Hematopoietic multipotent progenitor cell treated with erythropoietin and hydrocortisone succinate and interleukin-3 and kit ligand, for 8 days (in vitro differentiated cells): Measurements from ENCODE around the gene TOX3.

Experiments
- DNase-seq: peaks from one replicate; pipeline ENCODE4 v3.0.0-alpha.2; 2015

The TOX3 gene

DNA sequence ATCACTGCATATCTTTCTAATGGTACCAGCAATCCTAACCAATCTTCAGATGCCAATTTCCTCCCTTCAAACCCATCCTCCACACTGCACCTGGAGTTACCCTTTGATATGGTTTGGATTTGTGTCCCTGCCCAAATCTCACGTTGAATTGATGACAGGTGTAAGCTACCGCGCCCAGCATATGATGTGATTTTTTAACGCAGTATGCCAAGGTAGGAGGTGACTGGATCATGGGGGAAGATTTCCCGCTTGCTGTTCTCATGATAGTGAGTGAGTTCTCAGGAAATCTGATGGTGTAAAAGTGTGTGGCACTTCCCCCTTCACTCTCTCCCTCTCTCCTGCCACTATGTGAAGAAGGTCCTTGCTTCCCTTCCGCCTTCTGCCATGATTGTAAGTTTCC, 57.0 kb downstream of the TOX3 start:
- DNase-seq = no peak

DNA sequence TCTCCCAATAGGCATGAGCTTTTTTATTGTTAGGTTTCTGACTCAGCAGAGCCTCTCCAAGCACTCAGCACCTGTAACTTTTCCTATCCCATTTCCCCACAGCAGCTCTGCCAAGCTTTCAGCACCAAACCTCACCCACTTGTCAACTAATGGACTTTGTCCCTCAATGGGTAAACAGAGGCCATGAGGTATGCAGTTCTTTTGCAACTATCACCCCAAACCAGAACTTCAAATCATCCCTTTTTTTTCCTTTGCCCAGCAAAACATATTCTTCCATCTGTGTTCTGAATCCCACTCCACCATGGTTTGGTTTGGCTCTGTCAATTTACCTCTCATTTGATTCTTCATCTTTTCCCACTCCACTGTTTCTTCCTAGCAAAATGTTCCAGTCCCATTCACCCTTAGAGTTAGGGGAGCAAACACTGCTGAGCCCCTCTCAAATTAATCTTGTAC, 58.1 kb downstream of the TOX3 start:
- no peak for DNase-seq

DNA sequence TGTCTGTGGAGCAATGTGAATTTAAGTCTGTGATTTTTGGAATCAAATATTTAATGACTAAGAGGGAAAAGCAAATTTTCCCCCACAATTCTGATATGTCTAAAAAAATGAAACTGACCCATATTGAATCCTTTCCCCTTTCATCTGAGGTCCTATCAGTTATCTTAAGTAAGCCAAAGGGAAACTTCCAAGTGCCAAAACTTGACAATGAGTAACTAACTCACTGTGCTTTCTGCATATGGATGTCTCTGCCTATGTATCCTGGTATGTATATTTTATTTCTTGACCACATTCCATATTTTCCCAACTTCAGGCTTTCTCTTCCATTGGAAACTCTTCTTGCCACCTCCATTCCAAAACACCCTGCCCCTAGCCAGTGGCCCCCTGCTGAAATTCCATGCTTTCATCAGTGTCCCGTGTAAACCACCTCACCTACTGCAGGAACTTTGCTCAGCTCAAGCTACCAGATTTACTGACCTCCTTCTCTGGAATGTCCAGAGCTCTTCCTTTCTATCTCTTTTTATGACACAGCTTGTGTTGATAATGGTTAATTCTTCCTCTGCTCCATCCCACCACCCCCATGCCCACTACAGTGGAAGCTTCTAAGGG, 59.0 kb downstream of the TOX3 start:
- no peak for DNase-seq

DNA sequence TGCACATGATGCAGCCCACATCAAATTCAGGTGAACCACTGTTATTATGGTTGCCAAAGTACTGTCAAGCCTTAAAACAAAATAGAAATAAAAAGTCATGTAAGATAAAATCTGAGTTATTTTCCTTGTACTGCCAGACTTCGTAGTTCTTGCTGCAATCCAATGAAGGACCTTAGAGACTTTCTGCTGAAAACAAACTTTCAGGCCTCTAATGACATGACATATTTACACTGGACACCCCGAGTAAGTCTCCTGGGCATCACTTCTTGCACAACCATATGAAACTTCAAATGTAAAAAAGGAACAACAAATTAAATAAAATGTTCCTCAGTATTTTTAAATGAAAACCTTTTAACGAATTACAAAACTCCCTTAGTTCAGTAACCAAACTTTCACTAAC, 66.7 kb downstream of the TOX3 start:
- no peak for DNase-seq

DNA sequence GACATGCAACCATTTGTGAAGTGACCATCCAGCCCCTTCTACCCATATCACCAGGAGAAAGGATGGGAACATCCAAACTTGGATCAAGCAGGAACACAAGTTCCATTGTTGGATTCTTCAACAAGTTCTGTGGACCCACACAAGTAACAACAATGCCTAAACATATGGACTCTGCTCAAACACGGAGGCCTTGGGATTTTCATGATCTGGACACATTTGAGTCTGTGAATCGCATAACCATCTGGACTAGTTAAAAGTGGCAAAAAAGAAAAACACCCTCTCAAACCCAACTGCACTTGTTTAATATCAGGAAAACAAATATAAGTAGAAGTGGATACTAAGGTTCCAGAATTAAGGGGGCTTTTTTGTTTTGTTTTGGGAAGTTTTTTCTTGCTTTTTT, 70.8 kb downstream of the TOX3 start:
- no peak for DNase-seq

DNA sequence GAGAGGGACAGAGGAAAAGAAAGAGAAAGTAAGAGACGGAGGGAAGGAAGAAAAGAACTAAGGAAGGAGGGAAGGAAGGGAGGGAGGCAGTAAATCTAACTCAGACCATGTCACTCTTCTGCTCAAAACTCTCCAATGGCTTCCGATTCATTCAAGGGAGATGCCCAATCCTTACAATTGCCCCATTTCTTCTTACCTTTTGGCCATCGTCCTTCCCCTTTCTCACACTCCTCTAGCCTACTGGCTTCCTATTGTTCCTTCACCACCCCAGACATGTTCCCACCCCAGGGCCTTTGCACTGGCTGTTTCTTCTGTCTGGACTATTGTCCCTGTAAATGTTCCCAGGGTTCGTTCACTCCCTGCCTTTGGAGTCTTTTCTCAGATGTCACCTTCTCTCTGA, 72.3 kb downstream of the TOX3 start:
- DNase-seq = no peak

DNA sequence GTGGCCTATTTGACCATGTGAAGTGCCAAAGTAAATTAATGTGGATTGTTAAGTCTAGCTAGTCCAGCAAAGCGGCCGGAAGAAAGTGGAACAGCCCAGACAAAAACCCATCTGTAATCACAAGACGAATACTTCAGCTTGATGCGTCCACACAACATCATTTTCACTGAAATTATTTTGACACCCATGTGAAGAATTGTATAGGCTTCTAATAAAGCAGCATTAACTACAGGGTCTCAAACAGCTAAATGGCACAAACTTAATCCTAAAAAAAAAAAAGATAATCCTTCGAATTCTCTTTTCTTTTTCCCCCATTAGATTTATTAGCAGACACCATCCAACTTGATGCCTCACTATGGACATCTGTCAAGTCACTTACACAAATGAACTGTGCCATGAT, 73.8 kb downstream of the TOX3 start:
- DNase-seq = no peak

DNA sequence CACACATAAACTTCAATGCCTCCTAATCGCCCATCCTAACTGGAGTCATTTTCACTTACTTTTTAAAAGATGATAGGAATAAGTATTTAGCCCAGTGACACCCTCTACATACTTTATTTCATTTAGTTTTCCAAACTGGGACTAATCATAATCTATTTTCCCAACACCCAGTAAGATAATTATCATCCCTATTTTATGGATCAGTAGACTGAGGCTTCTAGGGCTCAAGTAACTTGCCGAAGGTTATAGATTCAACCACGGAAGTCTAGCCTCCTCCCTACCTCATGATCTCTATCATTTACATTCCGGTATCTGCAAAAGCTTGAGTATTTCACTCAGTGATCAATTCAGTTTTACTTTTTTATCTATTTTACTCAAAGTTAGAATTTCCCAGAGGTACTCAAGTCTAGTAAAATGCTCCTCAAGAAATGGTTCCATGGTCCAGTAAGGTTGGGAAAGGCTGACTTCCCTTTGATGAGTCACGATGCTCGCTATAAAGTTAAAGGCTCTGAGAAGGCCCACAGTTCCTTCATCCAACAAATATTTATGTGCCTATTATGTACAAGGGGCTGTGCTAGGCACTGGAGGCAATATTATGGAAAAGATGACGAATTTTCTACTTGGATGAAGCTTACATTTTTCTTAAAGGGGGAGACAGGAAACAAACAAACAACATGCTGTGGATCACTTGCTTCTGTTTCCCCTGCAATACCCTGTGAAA, 75.1 kb downstream of the TOX3 start:
- no peak for DNase-seq

DNA sequence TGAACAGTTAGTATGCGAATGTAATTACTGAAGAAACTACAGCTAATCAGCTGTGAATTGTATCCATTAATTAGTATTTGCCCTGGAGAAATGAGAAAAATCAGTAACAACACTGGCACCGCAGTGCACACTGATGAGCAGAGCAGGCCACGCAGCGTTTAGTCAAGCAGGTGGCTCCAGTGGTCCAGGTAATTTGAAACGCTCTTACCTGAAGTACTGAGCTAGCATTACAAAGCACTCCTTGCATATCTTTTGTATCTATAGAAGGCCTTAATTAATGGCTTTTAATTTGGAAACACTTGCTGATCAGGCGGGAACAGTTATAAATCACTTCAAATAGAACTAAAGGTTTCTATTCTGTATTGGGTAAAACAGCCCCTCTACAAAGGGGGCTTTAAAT, 76.4 kb downstream of the TOX3 start:
- no peak for DNase-seq

DNA sequence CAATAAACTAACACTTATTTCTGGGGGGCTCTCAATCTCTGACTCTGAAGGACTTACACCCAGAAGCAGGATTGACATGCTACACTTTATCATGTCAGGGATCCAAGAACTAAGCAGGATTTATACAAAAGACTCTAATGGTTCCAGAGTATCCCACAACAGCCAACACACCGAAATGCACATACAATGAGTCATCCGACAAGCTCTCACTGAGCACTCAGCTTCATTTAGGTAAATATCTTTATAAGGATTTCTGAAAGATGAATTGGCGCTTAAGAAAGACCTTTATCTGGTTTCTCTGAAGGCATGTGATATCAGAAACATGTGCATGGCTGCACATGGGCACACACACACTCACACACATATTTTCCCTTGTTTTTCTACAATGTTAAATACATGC, 77.2 kb downstream of the TOX3 start:
- DNase-seq = no peak

DNA sequence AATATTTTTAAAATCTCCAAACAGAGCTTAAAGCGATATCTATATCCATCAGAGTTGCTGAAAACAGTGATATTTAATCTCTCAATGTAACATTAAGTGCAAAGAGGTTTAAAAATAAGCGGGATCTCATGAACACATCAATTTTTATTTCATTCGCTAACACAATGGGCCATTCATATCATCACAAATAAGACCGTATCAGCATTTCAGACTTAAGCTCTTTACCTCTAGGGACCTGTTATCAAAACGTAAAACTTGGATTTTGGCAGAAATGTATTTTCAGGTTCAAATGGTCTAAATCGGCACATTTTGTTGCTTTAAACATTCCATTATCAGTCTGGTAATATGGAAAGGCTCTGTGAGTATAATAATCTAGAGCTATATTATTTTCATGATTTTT, 77.9 kb downstream of the TOX3 start:
- no peak for DNase-seq

DNA sequence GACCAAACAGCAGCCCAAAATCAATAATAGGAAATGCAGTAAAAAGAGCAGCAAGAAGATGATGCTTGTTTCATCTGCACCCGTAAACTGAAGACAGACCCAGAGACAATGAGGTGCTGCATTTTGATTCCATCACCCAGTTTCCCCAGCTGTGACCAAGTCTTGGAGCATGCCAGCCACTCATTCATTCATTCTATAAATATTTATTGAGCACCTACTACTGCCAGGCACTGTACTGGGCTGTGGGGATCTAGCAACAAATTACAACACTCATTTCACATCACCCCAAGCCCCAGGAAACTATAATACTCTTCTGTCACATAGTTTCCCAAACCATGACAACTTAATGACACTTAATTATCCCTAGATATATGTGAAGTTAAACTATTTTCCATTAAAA, 79.2 kb downstream of the TOX3 start:
- DNase-seq = no peak

DNA sequence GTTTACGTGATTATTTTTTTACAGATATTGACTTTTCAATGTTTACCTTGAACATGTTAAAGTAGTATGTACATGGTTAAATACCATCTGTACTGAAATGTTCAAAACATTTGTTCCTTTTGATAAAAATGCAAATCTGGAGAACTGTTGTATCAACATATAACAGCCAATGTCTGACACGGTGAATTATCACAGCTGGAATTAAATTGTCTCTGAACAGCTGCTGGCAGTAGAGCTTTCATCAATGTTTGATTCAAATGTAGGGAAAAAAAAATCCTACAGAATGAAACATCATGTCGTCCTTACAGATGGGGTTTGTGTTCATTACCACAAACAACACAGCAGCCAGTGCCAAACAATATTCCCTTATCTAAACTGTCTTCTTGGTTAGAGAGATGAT, 79.9 kb downstream of the TOX3 start:
- DNase-seq = no peak

DNA sequence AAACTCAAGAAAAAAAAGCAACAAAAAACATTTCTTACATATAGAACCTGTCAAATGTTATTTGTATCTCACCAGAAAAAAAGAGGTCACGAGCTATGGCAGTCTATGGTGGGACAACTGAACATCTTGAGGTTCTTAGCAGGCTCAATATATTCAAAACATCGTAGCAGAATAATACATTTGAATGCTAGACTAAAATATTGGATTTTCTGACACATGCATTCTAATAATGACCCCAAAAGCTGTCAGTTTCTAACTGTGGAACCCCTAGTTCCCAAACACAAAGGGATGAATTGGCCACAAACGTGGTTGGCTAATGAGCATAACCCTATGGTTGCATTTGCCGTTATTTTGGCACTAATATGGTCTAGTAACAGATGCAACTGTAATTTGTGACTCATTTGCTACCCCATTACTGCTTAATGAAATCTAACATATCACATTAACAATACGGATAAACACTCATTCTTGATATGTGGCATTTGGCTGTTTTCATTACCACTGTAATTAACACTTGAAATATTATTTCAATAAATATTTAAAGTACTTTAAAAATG, 81.2 kb downstream of the TOX3 start:
- no peak for DNase-seq

DNA sequence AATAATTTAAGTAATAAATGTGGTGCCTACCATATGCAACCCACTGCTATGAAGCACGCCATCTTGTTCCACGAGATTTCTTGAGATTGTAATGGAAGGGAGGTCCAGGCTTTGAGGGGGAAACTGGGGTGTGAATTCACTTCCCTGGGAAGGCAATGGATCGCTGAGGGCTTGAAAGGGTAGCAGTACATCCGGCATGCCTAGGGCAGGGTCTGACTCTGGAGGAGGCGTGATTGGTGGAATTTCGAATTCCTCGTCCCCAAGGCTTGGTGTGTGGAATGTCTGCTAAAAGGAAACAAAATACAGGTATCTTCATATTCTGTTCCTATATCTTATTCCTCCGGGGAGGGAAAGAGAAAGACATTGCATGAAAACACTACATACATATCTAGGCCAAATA, 83.0 kb downstream of the TOX3 start:
- DNase-seq = no peak

DNA sequence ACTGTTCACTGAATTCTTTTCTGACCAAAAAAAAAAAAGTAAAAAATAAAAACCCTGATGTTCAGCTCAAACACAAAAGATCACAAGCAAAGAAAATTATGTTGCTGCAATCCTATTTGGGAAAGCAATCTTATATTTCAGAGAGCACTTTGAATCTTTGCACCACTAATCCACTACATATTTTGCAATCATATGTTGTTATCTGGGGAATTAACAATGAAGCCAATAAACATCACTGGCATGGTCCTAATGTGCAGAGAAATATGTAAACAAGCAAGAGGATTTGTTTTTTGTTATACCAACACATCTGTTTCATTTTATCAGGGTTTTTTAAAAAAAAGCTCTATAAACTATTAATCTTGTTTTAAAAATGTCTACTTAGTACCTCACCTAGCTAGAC, 84.1 kb downstream of the TOX3 start:
- no peak for DNase-seq

DNA sequence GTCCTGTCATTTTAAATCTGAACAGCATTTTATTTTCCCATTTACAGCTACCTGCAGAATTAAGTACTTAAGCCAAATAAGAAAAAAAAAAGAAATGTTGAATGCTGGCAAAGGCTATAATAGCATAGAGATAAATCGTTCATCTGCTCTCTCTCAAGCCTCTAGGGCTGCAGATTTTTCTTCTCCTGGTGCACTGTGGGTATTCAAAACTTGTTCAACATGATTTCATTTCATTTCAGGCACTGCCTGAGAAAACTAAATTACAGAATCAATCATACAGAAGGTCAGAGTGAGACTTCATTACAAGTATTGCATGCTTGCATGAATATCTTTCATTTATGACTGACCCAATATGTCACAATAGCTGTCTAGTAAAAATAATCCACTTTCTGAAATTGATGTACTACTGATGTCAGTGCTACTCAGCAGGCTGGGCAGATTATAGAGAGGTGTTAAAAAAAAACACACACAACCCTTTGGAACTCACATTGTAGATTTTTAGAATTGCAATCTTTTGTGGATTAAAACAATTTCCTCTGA, 86.2 kb downstream of the TOX3 start:
- no peak for DNase-seq

DNA sequence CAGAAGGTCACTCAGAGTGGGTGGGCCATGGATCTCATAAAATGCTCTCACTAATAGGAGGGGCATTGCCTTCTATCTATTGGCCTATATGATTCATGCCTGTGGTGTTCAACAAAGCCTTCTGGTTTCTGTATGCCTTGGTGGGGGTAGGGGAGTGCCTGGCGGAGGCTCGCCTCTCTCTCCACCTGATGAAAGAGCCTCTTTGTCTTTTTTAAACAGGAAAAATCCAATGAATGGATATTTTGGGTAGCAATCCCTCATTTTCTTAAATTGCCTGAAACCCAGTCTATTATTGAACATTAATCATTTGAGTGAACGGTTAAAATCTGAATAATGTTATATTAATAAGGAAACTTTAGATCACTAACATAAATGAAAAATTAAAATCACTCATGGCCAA, 90.6 kb downstream of the TOX3 start:
- no peak for DNase-seq

DNA sequence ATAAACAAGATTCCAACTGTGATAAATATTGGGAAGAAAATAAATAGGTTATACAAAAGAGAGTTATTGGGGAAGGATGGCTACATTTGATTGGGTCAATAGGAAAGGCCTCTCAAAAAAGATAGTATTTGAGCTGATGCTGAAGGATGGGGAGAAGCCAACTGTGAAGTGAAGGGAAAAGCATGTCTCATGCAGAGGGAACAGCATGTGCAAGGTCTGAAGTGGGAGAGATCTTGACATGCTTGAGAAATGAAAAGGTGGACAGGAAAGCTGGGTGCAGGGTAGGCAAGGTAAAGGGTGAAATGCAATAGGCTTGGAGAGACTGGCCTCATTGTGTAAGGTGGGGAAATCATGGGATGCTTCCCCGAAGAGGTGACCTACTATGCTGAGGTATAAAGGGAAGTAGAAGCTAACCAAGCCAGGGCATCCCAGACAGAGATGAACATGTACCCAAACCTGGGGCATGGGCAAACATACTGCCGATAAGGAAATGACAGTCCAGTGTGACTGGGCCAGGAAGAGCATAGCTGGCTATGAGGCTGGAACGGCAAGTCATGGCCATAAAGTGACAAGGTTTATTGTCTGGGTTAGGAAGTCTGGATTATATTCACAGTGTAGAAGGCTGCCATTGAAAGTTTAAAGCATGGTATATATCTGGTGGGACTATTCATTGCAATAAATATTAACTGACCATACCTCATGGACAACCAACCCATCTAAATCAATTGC, 91.2 kb downstream of the TOX3 start:
- DNase-seq = no peak

DNA sequence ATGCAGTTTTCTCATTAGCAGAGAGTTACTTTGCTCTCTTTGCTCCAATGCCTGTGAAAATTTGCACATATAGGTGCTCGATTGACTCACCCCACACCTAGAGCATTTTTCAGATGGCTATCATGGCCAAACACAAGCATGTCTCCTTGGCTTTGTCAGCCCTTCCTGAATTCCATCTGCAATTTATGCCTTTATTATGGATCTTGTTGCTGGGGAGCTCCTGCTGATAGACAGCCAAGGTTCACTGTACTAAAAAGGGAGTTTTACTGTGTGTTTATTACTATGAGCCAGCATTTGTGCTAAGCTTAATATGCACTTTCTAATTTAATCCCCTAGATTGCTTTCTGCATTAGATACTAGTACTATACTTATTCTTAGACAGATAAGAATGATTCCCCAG, 93.3 kb downstream of the TOX3 start:
- DNase-seq = no peak

DNA sequence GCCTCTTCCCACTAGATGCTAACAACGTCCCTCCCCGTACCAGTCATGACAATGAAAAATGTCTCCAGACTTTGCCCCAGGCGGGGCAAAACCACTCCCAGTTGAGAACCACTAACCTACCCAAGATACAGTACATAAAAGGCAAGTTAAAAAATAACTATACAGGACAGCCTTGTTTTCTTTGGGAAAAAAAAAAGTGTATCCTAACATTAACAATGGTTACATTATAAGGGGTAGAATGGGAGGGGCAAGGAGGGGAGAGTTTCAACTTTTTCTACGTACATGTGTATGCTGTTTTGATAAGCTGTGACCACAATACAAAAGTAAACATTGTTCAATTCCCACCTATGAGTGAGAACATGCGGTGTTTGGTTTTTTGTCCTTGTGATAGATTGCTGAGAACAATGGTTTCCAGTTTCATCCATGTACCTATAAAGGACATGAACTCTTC, 94.9 kb downstream of the TOX3 start:
- no peak for DNase-seq

DNA sequence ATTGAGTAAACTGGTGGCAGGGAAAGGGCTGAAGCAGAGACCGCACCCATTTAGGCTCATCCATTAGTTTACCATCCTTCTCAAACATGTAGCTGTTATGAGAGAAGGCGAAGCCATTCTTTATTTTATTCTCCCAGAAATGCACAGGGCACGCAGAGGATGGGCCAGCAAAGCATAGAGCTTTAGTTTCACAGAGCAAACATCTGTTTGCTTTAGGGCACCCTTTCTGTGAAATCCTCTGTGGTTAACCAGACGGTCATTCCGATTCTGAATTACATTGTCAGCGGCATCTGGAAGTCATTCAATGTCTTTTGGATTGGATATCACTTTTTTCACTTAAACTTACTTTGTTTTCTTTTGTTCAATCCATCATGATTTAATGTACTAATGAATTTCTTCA, 96.0 kb downstream of the TOX3 start:
- DNase-seq = no peak

DNA sequence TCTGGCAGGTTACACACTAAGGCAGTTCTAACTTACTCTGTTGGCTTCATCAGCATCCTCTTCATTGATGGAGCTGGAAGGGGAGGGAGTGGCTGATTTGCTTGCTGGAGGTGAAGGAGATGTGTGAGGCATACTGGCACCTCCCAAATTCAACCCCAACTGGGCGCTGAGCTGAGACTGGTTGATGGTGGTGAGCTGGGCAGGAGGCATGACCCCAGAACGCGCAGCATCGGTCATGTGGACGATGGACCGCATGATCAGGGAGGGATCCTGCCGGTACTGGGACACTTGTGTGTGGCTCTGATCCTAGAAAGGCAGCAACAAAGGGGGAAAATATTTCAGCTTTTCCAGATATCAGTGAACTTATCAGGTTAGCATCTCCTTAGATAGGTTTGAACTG, 96.7 kb downstream of the TOX3 start:
- DNase-seq = no peak

DNA sequence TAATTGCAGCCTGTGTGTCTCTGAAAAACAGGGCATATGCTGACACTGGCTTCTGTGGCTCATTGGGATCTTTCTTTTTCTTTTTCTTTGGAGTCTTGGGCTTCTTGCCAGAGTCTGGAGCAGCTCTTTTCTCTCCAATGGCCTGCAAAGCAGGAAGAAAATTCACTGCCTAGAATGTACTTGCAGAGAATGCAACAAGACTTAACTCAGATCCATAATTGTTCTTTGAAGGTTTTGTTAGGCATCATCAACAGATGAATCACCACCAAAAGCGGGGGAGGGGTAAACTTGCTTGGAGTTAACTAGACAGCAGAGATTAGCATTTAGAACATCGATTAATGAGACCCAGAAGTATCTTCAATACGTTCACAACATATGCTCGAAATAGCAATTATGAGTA, 100.9 kb downstream of the TOX3 start:
- DNase-seq = no peak
